SJCRH30 (cell line): ENCODE results near the gene SLU7. TPM values are rescaled to one million over a fixed set of nuclear protein-coding genes. Genes with fewer than 3 reads are reported as not detected.

Experiments used
- DNase-seq, 2 experiments: peaks; one replicate each; pipeline ENCODE4 v3.0.0-alpha.2; 2015 to 2020
- H3K27ac ChIP-seq: fragments of 250-450 bp; sonication (Bioruptor Pico); 2 replicates; pipeline ENCODE4 v1.5.1; 2020; ENCODE audit warnings: mild to moderate bottlenecking, moderate library complexity
- H3K27me3 ChIP-seq: fragments of 250-450 bp; sonication (Bioruptor Pico); 2 replicates; pipeline ENCODE4 v1.5.1; 2020; ENCODE audit warnings: mild to moderate bottlenecking, moderate library complexity
- H3K36me3 ChIP-seq: fragments of 250-450 bp; sonication (Bioruptor Pico); 2 replicates; pipeline ENCODE4 v1.5.1; 2020; ENCODE audit warnings: mild to moderate bottlenecking, moderate library complexity
- H3K4me1 ChIP-seq: fragments of 250-450 bp; sonication (Bioruptor Pico); 2 replicates; pipeline ENCODE4 v1.5.1; 2020; ENCODE audit warnings: mild to moderate bottlenecking, moderate library complexity
- H3K4me3 ChIP-seq: fragments of 250-450 bp; sonication (Bioruptor Pico); 2 replicates; pipeline ENCODE4 v1.5.1; 2020; ENCODE audit warnings: mild to moderate bottlenecking, moderate library complexity
- H3K9me3 ChIP-seq: fragments of 250-450 bp; sonication (Bioruptor Pico); replicated peaks from 2 replicates; pipeline ENCODE4 v1.5.1; 2020; ENCODE audit warnings: mild to moderate bottlenecking, moderate library complexity
- total RNA-seq: library from RNA; depleted of rRNA; stranded (reverse); fragments of >200 nt; shearing (Covaris generic); gene quantifications from 2 replicates; pipeline ENCODE4 v1.2.3, GENCODE V29; 2014

Gene SLU7
- total RNA-seq, 1 experiment from 2014 or later: 45.7 TPM

- H3K9me3 ChIP-seq: no peaks in the 10 kb centered on the region
- peaks cover 9% of the 10 kb centered on the region; the same call in 1 of the 2 replicates for H3K27me3 ChIP-seq
- no peak overlapping the region for H3K4me3 ChIP-seq
- no peak overlapping the region for H3K27ac ChIP-seq
- no peak for DNase-seq
- H3K36me3 ChIP-seq: no peaks in the 10 kb centered on the region
- H3K4me1 ChIP-seq: no peaks in the 10 kb centered on the region
Measured at GRCh38 chr5:160457252-160457651, 38.4 kb upstream of the SLU7 start.

GRCh38 chr5:160456480-160457177 is 37.7 kb upstream of the SLU7 start:
- no peaks in the 10 kb centered on the region for H3K9me3 ChIP-seq
- H3K27ac ChIP-seq: no peak overlapping the region
- H3K4me1 ChIP-seq: no peaks in the 10 kb centered on the region
- no peak for DNase-seq
- no peak overlapping the region for H3K4me3 ChIP-seq
- peaks cover 9% of the 10 kb centered on the region; the same call in 1 of the 2 replicates for H3K27me3 ChIP-seq
- H3K36me3 ChIP-seq: no peaks in the 10 kb centered on the region

- DNase-seq: no peak
- no peak overlapping the region for H3K4me3 ChIP-seq
- no peaks in the 10 kb centered on the region for H3K9me3 ChIP-seq
- no peaks in the 10 kb centered on the region for H3K36me3 ChIP-seq
- no peak overlapping the region for H3K27ac ChIP-seq
- no peaks in the 10 kb centered on the region for H3K4me1 ChIP-seq
- H3K27me3 ChIP-seq: peaks cover 9% of the 10 kb centered on the region; the same call in 1 of the 2 replicates
Measured at GRCh38 chr5:160455600-160455999, 36.7 kb upstream of the SLU7 start.

- Histone ChIP-seq H3K36me3 (no peaks in the 10 kb centered on the region), H3K4me3 (no peak overlapping the region), H3K27ac (no peak overlapping the region), H3K4me1 (no peaks in the 10 kb centered on the region), H3K27me3 (peaks cover 3% of the 10 kb centered on the region; the same call in 1 of the 2 replicates), H3K9me3 (no peaks in the 10 kb centered on the region)
- DNase-seq: no peak
Measured at GRCh38 chr5:160453751-160454150, 34.9 kb upstream of the SLU7 start.

- no peaks in the 10 kb centered on the region for H3K4me1 ChIP-seq
- no peak for DNase-seq
- H3K4me3 ChIP-seq: no peak overlapping the region
- no peak overlapping the region for H3K27ac ChIP-seq
- H3K36me3 ChIP-seq: no peaks in the 10 kb centered on the region
- peaks cover 3% of the 10 kb centered on the region; the same call in 1 of the 2 replicates for H3K27me3 ChIP-seq
- no peaks in the 10 kb centered on the region for H3K9me3 ChIP-seq
Measured at GRCh38 chr5:160452795-160453194, 33.9 kb upstream of the SLU7 start.

GRCh38 chr5:160452036-160452435 is 33.2 kb upstream of the SLU7 start:
- no peaks in the 10 kb centered on the region for H3K9me3 ChIP-seq
- no peak overlapping the region for H3K4me3 ChIP-seq
- H3K36me3 ChIP-seq: no peaks in the 10 kb centered on the region
- H3K4me1 ChIP-seq: no peaks in the 10 kb centered on the region
- peaks cover 3% of the 10 kb centered on the region; the same call in 1 of the 2 replicates for H3K27me3 ChIP-seq
- DNase-seq: no peak
- H3K27ac ChIP-seq: no peak overlapping the region

- H3K4me3 ChIP-seq: no peak overlapping the region
- no peak overlapping the region for H3K27ac ChIP-seq
- no peaks in the 10 kb centered on the region for H3K9me3 ChIP-seq
- H3K4me1 ChIP-seq: no peaks in the 10 kb centered on the region
- peaks cover 3% of the 10 kb centered on the region; the same call in 1 of the 2 replicates for H3K27me3 ChIP-seq
- no peaks in the 10 kb centered on the region for H3K36me3 ChIP-seq
- DNase-seq: no peak
Measured at GRCh38 chr5:160451281-160451680, 32.4 kb upstream of the SLU7 start.

- H3K27ac ChIP-seq: no peak overlapping the region
- peaks cover 3% of the 10 kb centered on the region; the same call in 1 of the 2 replicates for H3K27me3 ChIP-seq
- no peak overlapping the region for H3K4me3 ChIP-seq
- H3K9me3 ChIP-seq: no peaks in the 10 kb centered on the region
- H3K36me3 ChIP-seq: no peaks in the 10 kb centered on the region
- DNase-seq: no peak
- H3K4me1 ChIP-seq: no peaks in the 10 kb centered on the region
Measured at GRCh38 chr5:160450164-160450932, 31.5 kb upstream of the SLU7 start.

- Histone ChIP-seq H3K4me3 (no peak overlapping the region), H3K4me1 (no peaks in the 10 kb centered on the region), H3K27me3 (peaks cover 3% of the 10 kb centered on the region; the same call in 1 of the 2 replicates), H3K27ac (no peak overlapping the region), H3K9me3 (no peaks in the 10 kb centered on the region), H3K36me3 (no peaks in the 10 kb centered on the region)
- no peak for DNase-seq
Measured at GRCh38 chr5:160449458-160449857, 30.6 kb upstream of the SLU7 start.

- DNase-seq: no peak
- Histone ChIP-seq H3K9me3 (no peaks in the 10 kb centered on the region), H3K36me3 (no peaks in the 10 kb centered on the region), H3K4me3 (no peak overlapping the region), H3K27ac (no peak overlapping the region), H3K27me3 (peaks cover 3% of the 10 kb centered on the region; the same call in 1 of the 2 replicates), H3K4me1 (no peaks in the 10 kb centered on the region)
Measured at GRCh38 chr5:160448886-160449285, 30.0 kb upstream of the SLU7 start.

GRCh38 chr5:160445751-160446150 is 26.9 kb upstream of the SLU7 start:
- DNase-seq: no peak
- Histone ChIP-seq H3K27me3 (no peaks in the 10 kb centered on the region; the same call in 1 of the 2 replicates), H3K4me3 (no peak overlapping the region), H3K36me3 (no peaks in the 10 kb centered on the region), H3K9me3 (no peaks in the 10 kb centered on the region), H3K4me1 (no peaks in the 10 kb centered on the region), H3K27ac (no peak overlapping the region)

- Histone ChIP-seq H3K4me1 (no peaks in the 10 kb centered on the region), H3K9me3 (no peaks in the 10 kb centered on the region), H3K36me3 (no peaks in the 10 kb centered on the region), H3K27me3 (no peaks in the 10 kb centered on the region; the same call in 1 of the 2 replicates), H3K4me3 (no peak overlapping the region), H3K27ac (no peak overlapping the region)
- no peak for DNase-seq
Measured at GRCh38 chr5:160445132-160445531, 26.3 kb upstream of the SLU7 start.

GRCh38 chr5:160444407-160444806 is 25.5 kb upstream of the SLU7 start:
- Histone ChIP-seq H3K9me3 (no peaks in the 10 kb centered on the region), H3K4me1 (no peaks in the 10 kb centered on the region), H3K4me3 (no peak overlapping the region), H3K36me3 (no peaks in the 10 kb centered on the region), H3K27ac (no peak overlapping the region), H3K27me3 (no peaks in the 10 kb centered on the region; the same call in 1 of the 2 replicates)
- no peak for DNase-seq

- DNase-seq: no peak
- Histone ChIP-seq H3K27me3 (no peaks in the 10 kb centered on the region; the same call in 1 of the 2 replicates), H3K36me3 (no peaks in the 10 kb centered on the region), H3K27ac (no peak overlapping the region), H3K4me1 (peaks cover 2% of the 10 kb centered on the region; the same call in 1 of the 2 replicates), H3K4me3 (no peak overlapping the region), H3K9me3 (no peaks in the 10 kb centered on the region)
Measured at GRCh38 chr5:160442824-160443431, 24.0 kb upstream of the SLU7 start.

- Histone ChIP-seq H3K4me3 (no peak overlapping the region), H3K4me1 (peaks cover 2% of the 10 kb centered on the region; the same call in 1 of the 2 replicates), H3K27ac (no peak overlapping the region), H3K36me3 (no peaks in the 10 kb centered on the region), H3K9me3 (no peaks in the 10 kb centered on the region), H3K27me3 (no peaks in the 10 kb centered on the region)
- DNase-seq: no peak
Measured at GRCh38 chr5:160441311-160441781, 22.5 kb upstream of the SLU7 start.
